GM19324 (cell line): ENCODE data around the gene MRPL47.

Experiments used
- ATAC-seq: cut with Tn5 transposase; IDR thresholded peaks from one replicate; pipeline ENCODE4 v1.9.1; 2021; ENCODE audit warnings: mild to moderate bottlenecking, moderate library complexity; ENCODE audit not compliant: unreplicated experiment, low FRiP score

The MRPL47 gene

GRCh38 chr3:179599531-179599930 is 4.9 kb downstream of the MRPL47 start:
- no peak for ATAC-seq

DNA sequence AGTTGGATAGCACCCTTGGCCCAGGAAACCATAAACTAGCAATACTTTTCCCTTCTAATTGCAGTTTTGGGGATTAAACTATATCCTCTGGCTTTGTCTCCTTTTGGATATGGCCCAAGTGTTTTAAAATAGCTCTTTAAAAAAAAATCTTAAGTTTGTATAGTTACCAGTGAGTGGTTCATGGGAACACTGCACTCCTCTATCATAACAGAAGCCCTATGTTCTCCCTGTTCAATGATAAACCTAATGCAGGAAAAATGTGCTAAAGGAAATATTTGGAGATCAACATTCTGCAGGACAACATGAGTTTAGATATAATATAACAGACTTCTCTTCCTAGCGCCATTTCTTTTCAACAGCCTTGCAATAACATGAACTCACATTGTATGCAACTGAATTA is 13.1 kb downstream of the MRPL47 start:
- ATAC-seq, result no peak

- ATAC-seq, result no peak
These were observed 13.8 kb downstream of the MRPL47 start for GRCh38 chr3:179590669-179591068.

- ATAC-seq, result no peak
These were observed 15.3 kb downstream of the MRPL47 start for GRCh38 chr3:179589143-179589542.

GRCh38 chr3:179580992-179581391 is 23.4 kb downstream of the MRPL47 start:
- ATAC-seq, result no peak

DNA sequence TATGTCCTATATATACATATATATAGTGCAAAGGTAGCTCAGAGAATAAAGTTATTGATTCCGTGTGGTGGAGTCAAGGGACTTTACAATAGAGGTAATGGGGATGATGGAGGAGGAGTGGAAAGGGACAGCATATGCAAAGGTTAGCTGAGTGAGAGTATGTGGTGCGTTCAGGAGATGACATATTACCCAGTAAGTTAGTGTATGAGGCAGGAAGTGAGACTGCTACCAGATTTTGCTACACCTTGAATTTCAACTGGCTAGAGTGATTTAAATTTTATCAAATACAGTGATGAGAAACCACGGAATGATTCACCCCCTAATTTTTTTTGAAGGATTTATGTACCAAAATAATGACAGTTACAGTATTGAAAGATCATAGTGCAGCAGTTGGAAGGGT is 38.9 kb downstream of the MRPL47 start:
- ATAC-seq, result no peak

DNA sequence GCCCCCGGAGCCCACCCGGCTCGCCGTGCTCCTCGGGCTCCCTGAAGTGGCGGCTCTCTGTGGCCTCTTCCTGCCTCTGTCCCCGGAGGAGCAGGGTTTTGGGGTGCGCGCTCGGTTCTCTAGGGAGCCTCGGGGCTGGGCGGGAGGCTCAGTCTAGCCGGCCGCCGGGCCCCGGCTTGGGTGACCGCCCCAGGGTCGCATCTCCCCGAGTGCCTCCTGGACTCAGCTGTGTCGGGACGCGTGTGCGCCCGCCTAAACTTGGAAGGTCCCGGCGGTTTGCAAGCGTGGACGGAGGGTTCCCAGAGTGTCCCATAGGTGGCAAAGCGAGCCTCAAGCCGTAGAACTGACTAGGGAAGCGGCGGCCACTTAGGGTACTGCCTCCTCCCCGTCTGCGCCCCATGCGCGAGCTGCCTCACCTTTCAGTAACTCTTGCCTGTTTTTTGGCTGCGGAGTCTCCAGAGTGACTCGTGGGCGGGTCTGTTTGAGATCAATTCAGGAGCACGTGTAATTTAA is 41.1 kb downstream of the MRPL47 start:
- ATAC-seq, result peak; percentile 45

- ATAC-seq, result peak; percentile 99
These were observed 41.7 kb downstream of the MRPL47 start, which contains the start of gene ACTL6A for GRCh38 chr3:179562591-179563270. TSS of gene ACTL6A (plus strand) at chr3:179562926. CDS start at chr3:179563093, 167 bp downstream.

- no peak for ATAC-seq
These were observed 43.6 kb downstream of the MRPL47 start for GRCh38 chr3:179560791-179561190.

DNA sequence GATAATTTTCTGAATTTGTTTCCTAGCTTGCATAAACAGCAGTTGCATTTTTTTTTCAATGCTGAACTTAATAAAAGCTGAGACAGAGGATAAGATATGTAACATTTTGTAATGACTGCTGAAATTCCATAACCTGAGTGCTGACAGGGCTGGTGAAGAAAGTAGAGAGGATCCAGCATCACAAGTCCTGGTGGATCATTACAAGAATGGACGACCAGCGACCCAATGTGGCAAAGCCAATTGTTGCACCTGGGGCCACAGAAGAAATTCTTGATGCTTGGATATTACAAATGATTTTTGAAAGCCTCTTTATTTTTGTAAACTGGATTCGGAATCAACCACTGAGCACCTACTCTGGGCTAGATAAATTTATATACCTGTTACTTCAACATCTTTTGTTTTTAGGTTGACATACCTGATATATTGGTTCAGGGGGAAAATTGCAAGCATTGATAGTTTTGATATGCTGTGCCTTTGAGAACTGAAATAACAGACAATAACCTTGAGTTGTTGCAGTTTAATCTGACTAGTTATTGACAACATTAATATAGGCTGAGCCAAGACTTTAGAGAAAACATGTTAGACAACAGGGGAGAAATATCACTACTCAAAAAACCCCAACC is 45.6 kb downstream of the MRPL47 start:
- no peak for ATAC-seq

DNA sequence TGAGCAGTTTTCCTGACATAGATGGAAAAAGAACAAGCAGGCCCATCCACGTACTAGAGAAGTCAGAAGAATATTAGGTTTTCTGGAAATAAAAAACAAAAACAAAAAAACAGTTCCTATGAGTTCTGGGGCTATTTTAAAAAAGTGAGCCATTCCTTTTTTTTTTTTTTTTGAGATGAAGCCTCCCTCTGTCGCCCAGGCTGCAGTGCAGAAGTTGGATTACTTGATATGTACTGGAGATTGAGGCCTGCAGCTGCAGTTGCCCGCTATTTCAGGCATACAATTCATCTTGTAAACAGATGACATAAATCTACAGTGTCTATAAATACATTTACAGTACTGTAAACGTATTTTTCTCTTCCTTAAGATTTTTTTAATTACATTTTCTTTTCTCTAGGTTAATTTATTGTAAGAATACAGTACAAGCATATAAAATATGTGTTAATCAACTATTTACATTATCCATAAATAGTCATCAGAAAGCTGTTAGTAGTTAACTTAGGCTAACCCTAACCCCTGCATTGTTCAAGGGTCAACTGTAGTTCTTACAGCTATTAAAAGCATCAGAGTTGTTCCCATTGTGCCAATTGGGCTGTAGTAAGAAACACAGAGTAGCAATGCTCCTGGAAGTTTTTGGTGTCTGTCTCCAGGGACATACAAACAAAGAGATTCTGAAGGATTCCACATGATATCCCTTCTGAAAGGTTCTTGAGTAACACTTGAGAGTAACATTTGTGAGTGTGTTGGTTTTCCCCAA is 52.9 kb downstream of the MRPL47 start:
- ATAC-seq, result no peak

GRCh38 chr3:179546814-179547241 is 57.6 kb downstream of the MRPL47 start:
- no peak for ATAC-seq

GRCh38 chr3:179544981-179545645 is 59.3 kb downstream of the MRPL47 start:
- no peak for ATAC-seq

DNA sequence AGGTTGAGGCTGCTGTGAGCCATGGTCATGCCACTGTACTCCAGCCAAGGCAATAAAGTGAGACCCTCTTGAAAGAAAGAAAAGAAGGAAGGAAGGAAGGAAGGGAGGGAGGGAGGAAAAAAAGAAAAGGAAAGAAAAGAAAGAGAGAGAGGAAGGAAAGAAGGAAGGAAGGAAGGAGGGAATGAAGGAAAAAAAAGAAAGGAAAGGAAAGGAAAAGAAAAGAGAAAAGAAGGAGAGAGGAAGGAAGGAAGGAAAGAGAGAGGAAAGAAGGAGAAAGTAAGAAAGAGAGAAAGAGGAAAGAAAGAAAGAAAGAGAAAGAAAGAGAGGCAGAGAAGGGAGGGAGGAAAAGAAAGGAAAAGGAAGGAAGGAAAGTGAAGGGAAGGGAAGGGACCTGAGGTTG is 62.1 kb downstream of the MRPL47 start:
- no peak for ATAC-seq

GRCh38 chr3:179541596-179541995 is 62.8 kb downstream of the MRPL47 start:
- no peak for ATAC-seq

- no peak for ATAC-seq
These were observed 63.3 kb downstream of the MRPL47 start for GRCh38 chr3:179541094-179541493.
